Mammary epithelial cell (primary cell): ENCODE results near the gene IGF2BP3.

Experiments used
- EZH2 ChIP-seq: IDR thresholded peaks from 2 replicates; pipeline ENCODE4 v1.6.1; 2012; ENCODE audit warnings: low read length, inconsistent platforms, borderline replicate concordance
- TF ChIP-seq, protein P1 (sequence below), 2 donors: IDR thresholded peaks in 1 of 2; conservative IDR thresholded peaks in 1 of 2; 2 replicates each; pipeline ENCODE4 v1.5.1; 2011 to 2012; ENCODE audit warnings: inconsistent platforms in 2 of 2, low read length in 2 of 2, mild to moderate bottlenecking in 2 of 2, control low read depth in 1 of 2, low read depth in 1 of 2; ENCODE audit not compliant: insufficient read depth in 1 of 2; ENCODE audit errors: extremely low read depth in 1 of 2

DNA sequence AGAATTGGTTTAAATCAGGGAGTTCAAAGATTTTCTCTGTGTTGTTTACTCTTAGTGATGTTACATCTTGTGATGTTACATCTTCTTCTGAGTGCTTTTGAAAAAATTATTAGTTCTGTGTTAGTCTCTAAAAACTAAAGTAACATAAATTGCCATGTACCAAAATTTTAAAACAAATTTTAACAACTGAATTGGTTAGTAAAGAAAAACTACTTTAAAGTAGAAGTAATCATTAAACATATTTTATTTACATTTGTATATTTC lies 5.2 kb upstream of the IGF2BP3 start:
- TF ChIP-seq, protein P1, sequence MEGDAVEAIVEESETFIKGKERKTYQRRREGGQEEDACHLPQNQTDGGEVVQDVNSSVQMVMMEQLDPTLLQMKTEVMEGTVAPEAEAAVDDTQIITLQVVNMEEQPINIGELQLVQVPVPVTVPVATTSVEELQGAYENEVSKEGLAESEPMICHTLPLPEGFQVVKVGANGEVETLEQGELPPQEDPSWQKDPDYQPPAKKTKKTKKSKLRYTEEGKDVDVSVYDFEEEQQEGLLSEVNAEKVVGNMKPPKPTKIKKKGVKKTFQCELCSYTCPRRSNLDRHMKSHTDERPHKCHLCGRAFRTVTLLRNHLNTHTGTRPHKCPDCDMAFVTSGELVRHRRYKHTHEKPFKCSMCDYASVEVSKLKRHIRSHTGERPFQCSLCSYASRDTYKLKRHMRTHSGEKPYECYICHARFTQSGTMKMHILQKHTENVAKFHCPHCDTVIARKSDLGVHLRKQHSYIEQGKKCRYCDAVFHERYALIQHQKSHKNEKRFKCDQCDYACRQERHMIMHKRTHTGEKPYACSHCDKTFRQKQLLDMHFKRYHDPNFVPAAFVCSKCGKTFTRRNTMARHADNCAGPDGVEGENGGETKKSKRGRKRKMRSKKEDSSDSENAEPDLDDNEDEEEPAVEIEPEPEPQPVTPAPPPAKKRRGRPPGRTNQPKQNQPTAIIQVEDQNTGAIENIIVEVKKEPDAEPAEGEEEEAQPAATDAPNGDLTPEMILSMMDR (conservative IDR thresholded peaks at IDR 0.05 in 1 of 2, IDR thresholded peaks at IDR 0.05 in 1 of 2; ENCODE audit: extremely low read depth in 1 of 2, insufficient read depth in 1 of 2, low read depth in 1 of 2, low read length in 2 of 2), result no peak
- TF ChIP-seq EZH2, result no peak
